LHCN-M2 (cell line): Measurements from ENCODE around the gene CALCB. TPM values are rescaled to one million over a fixed set of nuclear protein-coding genes. Genes with fewer than 3 reads are reported as not detected.

Source experiments
- DNase-seq: peaks from one replicate; pipeline ENCODE4 v3.0.0-alpha.2; 2012; ENCODE audit warnings: low read depth
- total RNA-seq: library from RNA; depleted of rRNA; stranded (reverse); fragments of >200 nt; gene quantifications from 2 replicates; pipeline ENCODE4 v1.2.3, GENCODE V29; 2014; rRNA removed

The CALCB gene
- total RNA-seq, 1 experiment from 2014 or later: not detected

DNA sequence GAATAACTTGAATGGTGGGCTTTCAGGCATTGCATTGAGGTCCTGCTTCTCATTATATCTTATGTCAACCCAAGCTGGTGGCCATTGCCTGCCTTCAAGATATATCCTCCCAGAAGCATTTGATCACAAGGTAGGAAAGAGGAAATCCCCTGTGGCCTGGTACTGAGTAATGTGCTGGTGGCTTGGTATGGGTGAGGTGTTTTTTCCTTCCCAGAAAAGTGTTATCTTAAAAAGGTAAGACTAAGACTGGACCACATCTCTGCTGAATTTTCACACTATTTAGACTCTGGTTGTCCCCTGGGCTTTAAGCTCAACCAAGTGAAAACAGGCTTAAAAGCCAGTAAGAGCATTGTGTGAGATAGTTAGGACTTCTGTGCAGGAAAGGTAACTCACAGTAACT lies 45.0 kb downstream of the CALCB start:
- DNase-seq: no peak

DNA sequence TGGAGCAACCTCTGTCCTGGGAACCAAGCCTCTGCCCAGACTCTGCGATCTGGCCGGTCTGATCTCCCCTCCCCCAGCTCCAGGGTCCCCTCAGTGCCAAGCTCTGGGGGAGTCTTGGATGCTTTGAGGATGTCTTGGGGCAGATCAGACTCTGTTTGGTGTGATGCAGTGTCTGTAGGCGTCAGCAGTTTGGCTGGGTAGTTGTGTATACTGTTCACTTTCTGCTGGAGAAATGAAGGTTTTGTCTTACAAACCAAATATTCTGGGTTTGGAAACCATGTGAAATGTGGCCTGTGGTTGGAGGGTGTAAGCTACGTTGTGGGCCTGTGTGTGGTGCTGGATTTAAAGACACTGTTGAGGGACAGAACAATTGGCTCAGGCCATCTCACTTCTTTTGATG lies 46.0 kb downstream of the CALCB start:
- peak; percentile 57 for DNase-seq

DNA sequence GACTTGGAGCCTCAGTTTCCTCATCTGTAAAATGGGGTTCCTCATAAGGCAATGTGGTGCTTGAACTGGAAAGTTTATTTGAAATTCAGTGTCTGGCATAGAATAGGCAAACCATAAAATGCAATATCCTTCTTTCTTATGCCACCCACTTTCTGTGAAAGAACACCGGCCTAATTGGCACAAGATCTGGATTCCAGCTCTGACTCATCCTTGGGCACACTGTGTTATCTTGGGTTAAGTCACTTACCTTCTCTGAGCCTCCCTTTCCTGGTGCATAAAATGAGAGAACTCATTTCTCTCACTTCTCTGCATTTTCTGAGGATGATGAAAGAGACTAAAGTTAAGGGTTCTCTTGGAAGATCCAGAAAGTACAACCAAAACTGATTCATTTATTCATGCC lies 46.4 kb downstream of the CALCB start:
- DNase-seq: peak; percentile 49

DNA sequence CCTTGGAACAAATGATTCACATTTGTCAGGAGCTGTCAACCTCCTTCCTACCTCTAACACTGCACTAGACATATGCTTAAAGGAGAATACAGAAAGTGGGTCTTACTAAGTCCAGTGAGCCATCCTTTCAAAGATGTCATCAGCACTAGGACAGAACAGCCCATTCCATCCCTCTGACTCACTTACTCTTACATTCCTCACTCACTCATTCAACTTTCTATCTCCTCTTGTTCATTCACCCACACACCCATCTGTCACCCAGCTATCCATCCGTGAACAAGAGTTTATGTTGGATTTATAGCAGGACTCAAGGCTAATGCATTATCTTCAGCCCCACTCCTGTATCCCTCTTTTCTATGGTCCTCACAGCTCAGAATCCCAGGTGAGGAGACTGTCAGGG lies 50.5 kb downstream of the CALCB start:
- peak; percentile 91 for DNase-seq

DNA sequence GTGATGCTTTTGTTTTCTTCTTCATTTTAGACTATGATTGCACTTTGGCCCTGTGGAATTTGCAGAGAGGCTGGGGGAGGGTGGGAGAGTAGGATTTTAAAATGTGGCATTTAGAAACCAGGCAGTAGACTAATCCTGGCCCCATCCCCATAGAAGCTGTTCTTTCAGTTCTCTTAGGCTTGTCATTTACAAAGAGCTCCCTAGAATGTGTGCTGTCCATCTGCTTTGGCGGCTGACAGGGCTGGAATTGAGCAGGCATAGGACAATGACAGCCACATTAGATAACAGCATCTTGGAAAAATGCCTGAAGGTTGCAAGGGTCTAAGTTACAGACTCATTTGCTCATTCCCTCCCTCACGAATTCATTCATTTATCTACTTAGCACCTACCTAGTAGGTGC lies 51.1 kb downstream of the CALCB start:
- no peak for DNase-seq

DNA sequence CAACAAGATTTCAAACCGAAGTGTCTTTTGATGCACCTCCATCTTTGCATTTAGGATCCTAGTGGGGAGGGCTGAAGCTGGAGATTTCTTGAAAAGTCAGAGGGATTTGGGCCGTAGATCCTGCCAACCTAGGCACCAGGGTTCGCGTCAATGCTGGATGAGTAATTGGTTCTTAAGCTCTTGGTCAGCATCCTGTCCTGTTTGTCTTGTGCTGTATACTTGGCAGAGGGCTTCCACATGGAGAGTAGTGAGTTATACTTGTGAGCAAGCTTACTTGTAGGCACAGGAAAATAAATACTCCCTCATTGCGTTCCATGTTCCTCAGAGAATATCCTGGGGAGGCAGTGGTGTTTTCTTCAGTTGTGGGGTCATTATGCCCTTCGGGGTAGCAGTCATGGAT lies 53.9 kb downstream of the CALCB start:
- peak; percentile 78 for DNase-seq

Other genes with a start within 250 kb of the CALCB start
- gene CYP2R1, start 181.4 kb upstream of the CALCB start, total RNA-seq: 6.9 and 7.9 TPM in 2 replicates
- not detected in 2 replicates for gene CALCA, start 101.2 kb upstream of the CALCB start, total RNA-seq
- gene INSC, start 41.3 kb downstream of the CALCB start, total RNA-seq: 6.3 and 10.6 TPM in 2 replicates